HG03108 (cell line): ENCODE data around the gene TSPEAR.
"Not testable (repeated sequence)": the region's sequence is repeated elsewhere in the genome, so short reads cannot be mapped to it uniquely, and the experiment has no call there.

ENCODE experiments used
- ATAC-seq: cut with Tn5 transposase; IDR thresholded peaks from one replicate; pipeline ENCODE4 v1.9.1; 2021; ENCODE audit warnings: moderate library complexity; ENCODE audit not compliant: unreplicated experiment

Gene TSPEAR

GRCh38 chr21:44703731-44704635, 7.4 kb downstream of the TSPEAR start:
- ATAC-seq, result no peak

GRCh38 chr21:44702973-44703730, 8.2 kb downstream of the TSPEAR start:
- no peak for ATAC-seq

- no peak for ATAC-seq
Measured at GRCh38 chr21:44702111-44702972, 9.0 kb downstream of the TSPEAR start.

- ATAC-seq, result no peak
Measured at GRCh38 chr21:44701541-44701940, 9.8 kb downstream of the TSPEAR start.

GRCh38 chr21:44701023-44701400, 10.4 kb downstream of the TSPEAR start:
- no peak for ATAC-seq

- ATAC-seq, result no peak
Measured at GRCh38 chr21:44700101-44701022, 11.0 kb downstream of the TSPEAR start.

- ATAC-seq, result no peak
Measured at GRCh38 chr21:44699502-44700001, 11.8 kb downstream of the TSPEAR start.

- no peak for ATAC-seq
Measured at GRCh38 chr21:44697811-44698734, 13.3 kb downstream of the TSPEAR start.

GRCh38 chr21:44697172-44697810, 14.1 kb downstream of the TSPEAR start, which contains the start of gene KRTAP10-12:
KRTAP10-12 (plus strand) TSS chr21:44697172; CDS start chr21:44697202, 30 bp downstream.
- ATAC-seq, result not testable (repeated sequence)

- ATAC-seq, result no peak
Measured at GRCh38 chr21:44696572-44696971, 14.8 kb downstream of the TSPEAR start.

GRCh38 chr21:44695641-44696040, 15.7 kb downstream of the TSPEAR start:
- no peak for ATAC-seq

- ATAC-seq, result no peak
Measured at GRCh38 chr21:44695184-44695583, 16.2 kb downstream of the TSPEAR start.

- ATAC-seq, result no peak
Measured at GRCh38 chr21:44694776-44695175, 16.6 kb downstream of the TSPEAR start.

GRCh38 chr21:44692798-44693512, 18.4 kb downstream of the TSPEAR start:
- ATAC-seq, result no peak

GRCh38 chr21:44691686-44692085, 19.7 kb downstream of the TSPEAR start:
- ATAC-seq, result no peak

- not testable (repeated sequence) for ATAC-seq
Measured at GRCh38 chr21:44689740-44690139, 21.6 kb downstream of the TSPEAR start.

GRCh38 chr21:44687671-44688070, 23.7 kb downstream of the TSPEAR start:
- ATAC-seq, result no peak
